ELR (cell line): ENCODE data around the gene PKP1.
A peak's percentile ranks its signal among the peaks of the same experiment; 100 is the strongest.

Experiments
- DNase-seq: peaks from one replicate; pipeline ENCODE4 v3.0.0-alpha.2; 2015; ENCODE audit warnings: low read depth

PKP1 gene

GRCh38 chr1:201309416-201309815 lies 26.1 kb downstream of the PKP1 start:
- DNase-seq: peak; percentile 61

GRCh38 chr1:201310251-201310985 lies 27.1 kb downstream of the PKP1 start:
- no peak for DNase-seq

- DNase-seq: peak; percentile 17
Observed at GRCh38 chr1:201310986-201311355, 27.7 kb downstream of the PKP1 start.

DNA sequence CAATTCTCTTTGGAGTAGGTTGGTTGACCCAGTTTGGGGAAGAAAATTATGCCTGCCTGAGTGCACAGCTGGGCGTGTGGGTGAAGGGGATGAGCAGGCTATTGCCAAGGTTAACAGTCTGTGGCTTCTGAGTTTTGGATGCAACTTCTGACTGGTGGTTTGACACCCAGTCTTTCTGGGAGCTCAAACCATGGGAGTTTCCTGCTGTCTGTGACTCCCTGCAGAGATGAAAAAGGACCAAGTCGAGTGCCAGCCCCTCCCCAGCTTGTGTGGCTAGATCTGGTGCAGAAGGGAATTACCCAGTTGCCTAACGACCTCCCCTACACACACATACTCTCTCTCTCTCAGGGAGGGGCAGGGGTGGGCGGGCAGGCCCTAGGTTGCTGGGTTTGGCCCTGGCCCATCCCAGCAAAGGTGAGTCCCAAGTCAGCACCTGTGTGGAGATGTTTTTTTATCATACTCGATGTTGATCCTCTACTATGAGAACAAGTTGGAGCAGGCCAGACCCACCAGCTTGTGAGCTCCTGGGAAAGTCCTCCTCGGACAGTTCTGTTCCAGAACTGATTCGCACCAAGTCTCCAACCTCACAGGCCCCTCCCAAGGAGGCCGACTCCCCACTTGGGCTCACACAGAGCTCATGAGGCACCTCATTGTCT lies 28.2 kb downstream of the PKP1 start:
- no peak for DNase-seq

- DNase-seq: no peak
Observed at GRCh38 chr1:201312298-201312697, 29.0 kb downstream of the PKP1 start.

GRCh38 chr1:201313086-201313485 lies 29.8 kb downstream of the PKP1 start:
- DNase-seq: no peak

- no peak for DNase-seq
Observed at GRCh38 chr1:201316556-201316955, 33.2 kb downstream of the PKP1 start.

DNA sequence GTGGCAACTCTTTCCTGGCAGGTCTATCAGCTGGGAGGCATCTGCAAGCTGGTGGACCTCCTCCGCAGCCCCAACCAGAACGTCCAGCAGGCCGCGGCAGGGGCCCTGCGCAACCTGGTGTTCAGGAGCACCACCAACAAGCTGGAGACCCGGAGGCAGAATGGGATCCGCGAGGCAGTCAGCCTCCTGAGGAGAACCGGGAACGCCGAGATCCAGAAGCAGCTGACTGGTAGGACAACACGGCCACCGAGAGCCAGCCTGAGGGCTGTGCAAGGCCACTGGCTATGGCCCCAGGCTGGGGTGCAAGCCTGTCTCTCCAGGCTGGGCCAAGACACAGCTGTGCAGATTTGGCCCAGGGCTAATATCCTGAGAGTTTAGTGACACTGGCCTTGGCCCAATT lies 34.2 kb downstream of the PKP1 start:
- DNase-seq: no peak

GRCh38 chr1:201318504-201319340 lies 35.4 kb downstream of the PKP1 start:
- no peak for DNase-seq

DNA sequence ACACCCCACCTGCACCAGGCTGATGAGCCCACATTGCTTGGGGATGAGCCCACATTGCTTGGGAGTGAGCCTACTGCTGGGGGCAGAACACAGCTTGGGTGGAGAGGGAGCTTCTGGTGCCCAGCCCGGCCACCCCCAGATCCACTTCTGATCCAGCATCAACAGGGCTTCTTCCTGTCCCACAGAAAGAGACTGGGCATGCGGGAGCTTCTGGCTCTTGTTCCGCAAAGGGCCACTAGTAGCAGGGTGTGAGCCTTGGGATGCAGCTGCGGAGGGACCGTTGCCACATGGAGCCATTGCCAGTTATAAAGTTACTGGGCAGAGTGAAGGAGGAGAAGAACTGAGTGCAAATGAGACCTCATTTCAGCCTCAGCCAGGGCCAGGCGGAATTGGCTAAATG lies 36.3 kb downstream of the PKP1 start:
- DNase-seq: no peak

DNA sequence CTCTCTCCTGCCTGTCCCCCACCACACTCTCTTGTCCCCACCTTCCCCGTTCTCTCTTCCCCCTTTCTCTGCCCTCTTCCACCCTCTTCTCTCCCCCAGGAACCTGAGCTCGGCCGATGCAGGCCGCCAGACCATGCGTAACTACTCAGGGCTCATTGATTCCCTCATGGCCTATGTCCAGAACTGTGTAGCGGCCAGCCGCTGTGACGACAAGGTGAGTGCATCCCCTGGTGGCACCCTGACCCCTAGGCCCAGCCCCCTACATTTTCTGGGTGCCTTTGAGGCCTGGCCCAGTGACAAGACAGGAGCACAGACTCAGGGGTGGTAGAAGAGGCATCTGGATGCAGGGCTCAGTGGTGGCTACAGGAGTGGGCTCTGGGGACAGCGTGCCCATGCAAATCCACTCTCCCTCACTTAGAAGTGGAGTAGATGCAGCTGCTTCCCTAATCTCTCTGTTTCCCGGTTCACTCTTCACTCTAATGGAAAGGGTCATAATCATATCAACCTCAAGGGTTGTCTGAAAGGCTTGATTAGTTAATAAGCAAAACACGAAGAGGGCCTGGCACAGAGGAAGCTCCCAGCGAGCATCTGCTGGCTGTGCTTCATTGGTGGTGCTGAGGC lies 37.0 kb downstream of the PKP1 start:
- DNase-seq: no peak

DNA sequence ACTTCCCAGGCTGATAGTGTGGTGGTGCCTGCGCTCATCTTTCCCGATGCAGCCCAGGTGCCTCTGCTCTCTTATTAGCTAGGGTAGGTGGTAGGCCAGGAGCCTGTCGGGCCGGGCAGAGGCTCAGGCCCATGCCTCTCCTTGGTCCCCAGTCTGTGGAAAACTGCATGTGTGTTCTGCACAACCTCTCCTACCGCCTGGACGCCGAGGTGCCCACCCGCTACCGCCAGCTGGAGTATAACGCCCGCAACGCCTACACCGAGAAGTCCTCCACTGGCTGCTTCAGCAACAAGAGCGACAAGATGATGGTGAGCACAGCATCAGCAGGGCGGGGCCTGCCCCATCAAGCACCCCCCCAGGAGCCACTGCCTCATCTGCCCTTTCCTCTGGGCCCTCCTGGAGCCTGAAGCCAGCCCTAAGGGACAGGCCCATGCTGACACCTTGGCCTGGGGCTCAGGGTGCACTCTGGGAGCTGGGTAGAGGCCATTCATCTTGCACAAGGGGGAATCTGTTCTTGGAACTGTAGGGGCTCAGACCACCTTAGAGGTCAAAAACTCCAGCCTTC lies 38.6 kb downstream of the PKP1 start:
- DNase-seq: no peak

GRCh38 chr1:201322653-201323510 lies 39.6 kb downstream of the PKP1 start:
- no peak for DNase-seq

GRCh38 chr1:201324306-201324705 lies 41.0 kb downstream of the PKP1 start:
- no peak for DNase-seq

- DNase-seq: no peak
Observed at GRCh38 chr1:201324821-201325677, 41.7 kb downstream of the PKP1 start.

- DNase-seq: no peak
Observed at GRCh38 chr1:201325678-201326060, 42.4 kb downstream of the PKP1 start.

GRCh38 chr1:201326710-201327109 lies 43.4 kb downstream of the PKP1 start:
- DNase-seq: no peak

GRCh38 chr1:201327687-201328240 lies 44.5 kb downstream of the PKP1 start:
- no peak for DNase-seq

GRCh38 chr1:201328576-201328975 lies 45.3 kb downstream of the PKP1 start:
- no peak for DNase-seq

GRCh38 chr1:201329286-201329685 lies 46.0 kb downstream of the PKP1 start:
- no peak for DNase-seq
